Hematopoietic multipotent progenitor cell treated with erythropoietin and hydrocortisone succinate and interleukin-3 and kit ligand, for 17 days (in vitro differentiated cells): ENCODE data around the gene PCYT2.

Experiments
- DNase-seq: peaks from one replicate; pipeline ENCODE4 v3.0.0-alpha.2; 2015; ENCODE audit warnings: low spot score

The PCYT2 gene

GRCh38 chr17:81851423-81851822, 59.8 kb downstream of the PCYT2 start:
- no peak for DNase-seq
